Common myeloid progenitor, CD34-positive (primary cell): ENCODE results near the gene SUSD4.

ENCODE experiments used
- CTCF ChIA-PET: fragments of 350-600 bp; sonication (Branson Sonifier 250); formaldehyde crosslinking; loops from one replicate; lab custom pipeline; 2021; ENCODE audit warnings: antibody characterized with exemption; lab: Charles Lee
- POLR2A ChIA-PET: fragments of 350-600 bp; sonication (Branson Sonifier 250); formaldehyde crosslinking; loops from one replicate; lab custom pipeline; 2021; ENCODE audit warnings: antibody characterized with exemption; lab: Charles Lee
- DNase-seq, 3 donors: peaks; one replicate each; pipeline versions ENCODE4 v3.0.0 to v3.0.0-alpha.2; 2013
- H3K27ac ChIP-seq, 2 experiments: 1 replicate in 1 of 2; 2 replicates in 1 of 2; pipeline ENCODE4 v1.7.0; 2013; ENCODE audit warnings: inconsistent platforms in 2 of 2, low read length in 2 of 2, mild to moderate bottlenecking in 2 of 2, low read depth in 1 of 2, moderate library complexity in 1 of 2; ENCODE audit not compliant: severe bottlenecking in 2 of 2, insufficient read depth in 1 of 2, poor library complexity in 1 of 2
- H3K27me3 ChIP-seq, 5 experiments: replicated peaks in 2 of 5; 1 replicate in 3 of 5; 2 replicates in 2 of 5; pipeline versions ENCODE4 v1.6.1 to v1.7.0; 2013; ENCODE audit warnings: low read length in 4 of 5, mild to moderate bottlenecking in 2 of 5, moderate library complexity in 2 of 5, inconsistent platforms in 1 of 5; ENCODE audit not compliant: insufficient read depth in 5 of 5, control insufficient read depth in 4 of 5
- H3K36me3 ChIP-seq, 4 experiments: 1 replicate in 2 of 4; 2 replicates in 2 of 4; pipeline versions ENCODE4 v1.6.1 to v1.7.0; 2013; ENCODE audit warnings: low read length in 3 of 4, control low read depth in 1 of 4, mild to moderate bottlenecking in 1 of 4; ENCODE audit not compliant: control insufficient read depth in 4 of 4, insufficient read depth in 4 of 4
- H3K4me1 ChIP-seq, 4 experiments: 1 replicate in 3 of 4; 2 replicates in 1 of 4; pipeline versions ENCODE4 v1.6.1 to v1.7.1; 2013; ENCODE audit warnings: low read length in 3 of 4, mild to moderate bottlenecking in 3 of 4, control low read depth in 1 of 4, inconsistent platforms in 1 of 4, moderate library complexity in 1 of 4; ENCODE audit not compliant: control insufficient read depth in 4 of 4, insufficient read depth in 4 of 4; ENCODE audit errors: control extremely low read depth in 1 of 4
- H3K4me3 ChIP-seq, 7 experiments: 1 replicate in 4 of 7; 2 replicates in 3 of 7; pipeline versions ENCODE4 v1.5.1 to v1.7.0; 2013; ENCODE audit warnings: mild to moderate bottlenecking in 7 of 7, low read length in 6 of 7, moderate library complexity in 6 of 7, inconsistent platforms in 2 of 7, low read depth in 2 of 7, control low read depth in 1 of 7; ENCODE audit not compliant: insufficient read depth in 4 of 7, control insufficient read depth in 1 of 7; ENCODE audit errors: extremely low read depth in 1 of 7
- H3K9me3 ChIP-seq, 5 experiments: 1 replicate in 4 of 5; 2 replicates in 1 of 5; pipeline versions ENCODE4 v1.6.1 to v1.7.1; 2013; ENCODE audit warnings: low read length in 4 of 5, mild to moderate bottlenecking in 2 of 5, inconsistent platforms in 1 of 5, low read depth in 1 of 5, moderate library complexity in 1 of 5; ENCODE audit not compliant: control insufficient read depth in 4 of 5, insufficient read depth in 2 of 5; ENCODE audit errors: control extremely low read depth in 1 of 5
- WGBS: methylation state at CpG from one replicate; pipeline ENCODE4 v1.1.5; 2013; ENCODE audit not compliant: insufficient coverage; 5-methylcytosine and 5-hydroxymethylcytosine counted together

Gene SUSD4

GRCh38 chr1:223244366-223245103 is 119.4 kb downstream of the SUSD4 start:
- Histone ChIP-seq H3K4me1 (no peaks in the 10 kb centered on the region), H3K27me3 (peaks cover 0 to 5% (median 0%) of the 10 kb centered on the region in 5 experiments), H3K36me3 (no peaks in the 10 kb centered on the region), H3K27ac (no peak overlapping the region), H3K9me3 (no peaks in the 10 kb centered on the region), H3K4me3 (no peak overlapping the region)
- CTCF ChIA-PET: interaction anchor here (1.1 to 1.7 kb wide), 2 partner anchors 108 to 111 kb away, joined by 4 to 5 read pairs; no protein-coding TSS in a partner anchor
- DNase-seq: peak in 2 of 3 donors; percentile 38 to 40
- WGBS: 93% methylated on average over 3 of the region's 4 CpGs
- POLR2A ChIA-PET: no interaction called here

DNA sequence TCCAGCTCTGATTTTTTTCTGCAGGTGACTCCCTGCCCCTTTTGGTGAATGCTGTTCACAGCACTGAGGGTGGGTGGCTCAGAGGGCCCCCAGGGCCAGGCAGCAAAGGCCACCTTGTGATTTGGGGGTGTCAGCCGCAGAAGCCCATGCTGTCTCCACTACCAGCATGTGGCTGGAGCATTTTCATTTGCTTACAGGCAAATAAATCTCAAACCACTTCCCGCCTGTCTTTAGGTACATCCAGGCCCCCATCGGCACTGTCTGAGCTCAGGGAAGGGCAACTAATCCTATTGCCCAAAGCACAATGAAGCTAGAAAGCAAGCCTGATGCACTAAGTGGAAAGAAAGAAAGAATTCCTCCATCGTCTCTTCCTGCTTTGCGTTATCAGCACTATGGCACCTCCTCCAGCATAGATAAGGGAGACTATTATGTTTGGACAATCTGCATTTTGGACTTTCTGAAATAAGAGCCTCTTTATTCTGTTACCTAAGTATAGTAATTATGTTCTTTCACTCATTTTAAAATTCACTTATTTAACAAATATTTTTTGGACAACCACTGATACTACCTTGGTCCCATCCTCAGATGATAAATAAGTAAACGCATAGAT is 120.4 kb downstream of the SUSD4 start:
- Histone ChIP-seq H3K27ac (no peak overlapping the region), H3K36me3 (no peaks in the 10 kb centered on the region), H3K9me3 (no peaks in the 10 kb centered on the region), H3K4me1 (no peaks in the 10 kb centered on the region), H3K4me3 (no peak overlapping the region), H3K27me3 (peaks cover 0 to 5% (median 0%) of the 10 kb centered on the region in 5 experiments)
- no peak for DNase-seq
- CTCF ChIA-PET: interaction anchor here (1.1 to 1.7 kb wide), 2 partner anchors 107 to 110 kb away, joined by 4 to 5 read pairs; no protein-coding TSS in a partner anchor
- POLR2A ChIA-PET: no interaction called here
- WGBS: 100% methylated on average over 2 of the region's 6 CpGs

DNA sequence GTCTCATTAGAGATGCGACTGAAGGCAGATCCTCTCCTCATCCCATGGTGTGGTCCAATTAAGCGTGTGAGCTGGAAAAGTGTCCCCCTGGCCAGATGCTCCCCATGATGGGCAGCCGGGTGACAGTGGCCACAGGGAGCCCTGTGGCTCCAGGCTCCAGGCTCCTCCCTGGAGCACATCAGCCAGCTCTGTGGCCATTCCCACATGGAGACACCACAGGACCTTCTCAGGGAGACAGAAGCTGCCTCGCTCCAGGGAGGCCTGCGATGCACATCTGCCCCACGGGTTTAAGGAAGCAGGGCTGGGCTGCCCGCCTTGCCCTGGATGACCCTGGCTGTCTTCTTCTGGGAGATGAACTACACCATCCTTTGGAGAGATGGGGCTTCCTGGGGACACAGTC is 121.0 kb downstream of the SUSD4 start:
- Histone ChIP-seq H3K4me1 (no peaks in the 10 kb centered on the region), H3K27me3 (peaks cover 0 to 4% (median 0%) of the 10 kb centered on the region in 5 experiments), H3K9me3 (no peaks in the 10 kb centered on the region), H3K4me3 (no peak overlapping the region), H3K36me3 (no peaks in the 10 kb centered on the region), H3K27ac (no peak overlapping the region)
- no peak for DNase-seq
- POLR2A ChIA-PET: no interaction called here
- CTCF ChIA-PET: interaction anchor here (1.7 kb wide), 1 partner anchor 109 kb away, joined by 5 read pairs; no protein-coding TSS in a partner anchor
- 97% methylated on average over 7 of the region's 7 CpGs for WGBS

DNA sequence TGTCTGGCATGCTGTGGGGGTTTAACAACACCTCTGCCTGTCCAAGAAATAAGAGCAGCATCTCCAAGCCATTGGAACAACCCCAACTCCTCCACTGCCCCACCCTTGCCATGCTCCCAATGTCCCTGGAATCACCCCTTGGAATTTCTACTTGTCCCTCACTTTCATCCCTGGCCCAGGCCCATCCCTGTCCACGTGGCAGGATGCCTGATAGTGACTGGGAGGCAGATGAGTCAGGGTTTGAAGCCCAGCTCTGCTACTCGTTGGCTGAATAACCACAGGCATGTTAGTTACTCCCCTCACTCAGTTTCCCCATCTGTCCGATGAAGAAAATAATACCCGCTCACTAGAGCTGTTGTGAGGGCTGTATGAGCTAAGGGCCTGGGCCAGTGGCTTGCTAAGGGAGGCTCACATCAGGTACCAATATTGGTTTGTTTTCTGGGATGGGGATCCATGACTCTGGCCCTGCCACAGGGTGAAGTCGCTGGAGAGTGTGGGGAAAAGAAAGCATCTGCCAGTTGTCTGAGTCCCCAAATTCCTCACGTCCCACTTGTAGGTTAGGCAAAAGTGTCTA is 121.5 kb downstream of the SUSD4 start:
- Histone ChIP-seq H3K27ac (no peak overlapping the region), H3K36me3 (no peaks in the 10 kb centered on the region), H3K27me3 (peaks cover 0 to 1% (median 0%) of the 10 kb centered on the region in 5 experiments), H3K4me3 (no peak overlapping the region), H3K4me1 (no peaks in the 10 kb centered on the region), H3K9me3 (no peaks in the 10 kb centered on the region)
- no peak for DNase-seq
- 94% methylated on average over 4 of the region's 6 CpGs for WGBS
- CTCF ChIA-PET: no interaction called here
- POLR2A ChIA-PET: no interaction called here

DNA sequence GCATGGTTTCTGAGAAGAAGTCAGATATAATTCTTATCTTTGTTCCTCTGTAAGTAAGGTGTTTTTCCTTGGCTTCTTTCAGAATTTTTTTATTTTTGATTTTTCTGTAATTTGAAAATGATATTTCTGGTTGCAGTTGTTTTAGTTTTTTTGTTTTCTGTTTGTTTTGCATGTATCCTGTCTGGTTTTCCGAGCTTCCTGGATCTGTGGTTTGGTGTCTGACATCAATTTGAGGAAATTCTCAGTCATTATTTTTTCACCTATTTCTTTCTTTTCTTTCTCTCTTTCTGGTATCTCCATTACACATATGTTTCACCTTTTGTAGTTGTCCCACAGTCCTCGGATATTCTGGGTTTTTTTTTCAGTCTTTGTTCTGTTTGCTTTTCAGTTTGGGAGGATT is 123.9 kb downstream of the SUSD4 start:
- DNase-seq: no peak
- no peak overlapping the region for H3K27ac ChIP-seq
- CTCF ChIA-PET: no interaction called here
- H3K36me3 ChIP-seq: no peaks in the 10 kb centered on the region
- H3K27me3 ChIP-seq: no peaks in the 10 kb centered on the region
- H3K9me3 ChIP-seq: peaks cover 0 to 6% (median 0%) of the 10 kb centered on the region in 5 experiments
- no peaks in the 10 kb centered on the region for H3K4me1 ChIP-seq
- WGBS: 100% methylated on average over 1 of the region's 2 CpGs
- peak overlapping the region in 1 of 7 experiments; percentile 6 for H3K4me3 ChIP-seq
- POLR2A ChIA-PET: no interaction called here

- no peak for DNase-seq
- ChIA-PET CTCF (no interaction called here), POLR2A (no interaction called here)
- peaks cover 0 to 6% (median 0%) of the 10 kb centered on the region in 5 experiments for H3K9me3 ChIP-seq
- no CpG with 5 or more reads among the region's 3 CpGs for WGBS
- no peak overlapping the region for H3K4me3 ChIP-seq
- no peaks in the 10 kb centered on the region for H3K36me3 ChIP-seq
- no peaks in the 10 kb centered on the region for H3K4me1 ChIP-seq
- no peaks in the 10 kb centered on the region for H3K27me3 ChIP-seq
- no peak overlapping the region for H3K27ac ChIP-seq
These were observed 128.9 kb downstream of the SUSD4 start for GRCh38 chr1:223235091-223235490.

DNA sequence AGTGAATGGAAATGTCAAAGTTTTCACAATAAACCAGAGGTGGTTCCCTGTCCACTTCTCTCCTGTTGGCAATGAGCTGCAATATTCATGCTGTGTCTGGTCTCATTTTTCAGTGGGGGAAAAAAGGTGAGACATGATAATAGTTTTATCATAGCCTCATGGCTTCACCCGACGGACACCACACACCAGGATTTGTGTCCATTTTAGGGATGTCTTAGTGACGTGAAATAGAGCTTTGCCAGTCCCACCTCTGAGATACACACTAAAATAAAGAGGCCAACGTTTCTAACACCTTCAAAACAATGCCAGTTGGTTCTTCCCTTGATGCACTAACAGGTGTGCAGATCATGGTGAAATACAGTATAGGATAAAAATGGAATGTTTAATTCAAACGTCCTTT is 129.4 kb downstream of the SUSD4 start:
- H3K36me3 ChIP-seq: no peaks in the 10 kb centered on the region
- no peak overlapping the region for H3K27ac ChIP-seq
- H3K27me3 ChIP-seq: no peaks in the 10 kb centered on the region
- H3K4me1 ChIP-seq: no peaks in the 10 kb centered on the region
- no peak for DNase-seq
- no peak overlapping the region for H3K4me3 ChIP-seq
- 100% methylated on average over 4 of the region's 5 CpGs for WGBS
- ChIA-PET CTCF (no interaction called here), POLR2A (no interaction called here)
- H3K9me3 ChIP-seq: peaks cover 0 to 6% (median 0%) of the 10 kb centered on the region in 5 experiments
